Thoracic aorta (tissue), 2 donors: ENCODE measurements around the gene ENAH. TPM values are rescaled to one million over a fixed set of nuclear protein-coding genes. Genes with fewer than 3 reads are reported as not detected.

ENCODE experiments used
- ATAC-seq: fragments of 150-250 bp; one replicate; pipeline ENCODE4 v1.8.0; 2017; ENCODE audit warnings: low read depth; ENCODE audit not compliant: insufficient number of reproducible peaks, low FRiP score
- DNase-seq: peaks from one replicate; pipeline ENCODE4 v3.0.0-alpha.2; 2020; ENCODE audit warnings: low spot score
- H3K27ac ChIP-seq, 2 donors: fragments of 200-600 bp; sonication (generic); 1 replicate in 1 of 2; 2 replicates in 1 of 2; pipeline ENCODE4 v1.5.1; 2016; ENCODE audit warnings: mild to moderate bottlenecking in 2 of 2, moderate library complexity in 2 of 2
- H3K27me3 ChIP-seq: fragments of 200-600 bp; sonication (generic); replicated peaks from 2 replicates; pipeline ENCODE4 v1.6.0; 2016; ENCODE audit warnings: mild to moderate bottlenecking; ENCODE audit not compliant: insufficient read depth
- H3K36me3 ChIP-seq: fragments of 200-600 bp; sonication (generic); one replicate; pipeline ENCODE4 v1.5.1; 2016
- H3K4me1 ChIP-seq, 2 donors: fragments of 200-600 bp; sonication (generic); 1 replicate in 1 of 2; 2 replicates in 1 of 2; pipeline versions ENCODE4 v1.5.1 to v1.6.0; 2016; ENCODE audit warnings: low read depth in 2 of 2, mild to moderate bottlenecking in 1 of 2; ENCODE audit not compliant: control insufficient read depth in 1 of 2
- H3K4me3 ChIP-seq: fragments of 200-600 bp; sonication (generic); 2 replicates; pipeline ENCODE4 v1.5.1; 2016; ENCODE audit warnings: mild to moderate bottlenecking
- H3K9me3 ChIP-seq: fragments of 200-600 bp; sonication (generic); 2 replicates; pipeline ENCODE4 v1.5.1; 2016
- CTCF ChIP-seq: fragments of 200-600 bp; sonication (generic); IDR thresholded peaks from one replicate; pipeline ENCODE4 v1.5.1; 2019; ENCODE audit warnings: antibody characterized with exemption
- total RNA-seq, 2 donors: library from RNA; depleted of rRNA; stranded (reverse); fragments of >200 nt; gene quantifications; one replicate each; pipeline versions ENCODE4 v1.1.0 to v1.2.3, GENCODE V29; 2016

Gene ENAH
- total RNA-seq, 2 donors from 2014 or later, result 111 to 119 TPM

- Histone ChIP-seq H3K9me3 (no peaks in the 10 kb centered on the region), H3K27me3 (no peaks in the 10 kb centered on the region), H3K4me3 (no peak overlapping the region), H3K36me3 (no peaks in the 10 kb centered on the region), H3K27ac (no peak overlapping the region), H3K4me1 (peaks cover 36 to 48% of the 10 kb centered on the region in 2 donors)
- ATAC-seq, result no peak
- DNase-seq, result no peak
- no peak for TF ChIP-seq CTCF
These were observed 111.5 kb downstream of the ENAH start for GRCh38 chr1:225541383-225541782.

- H3K4me3 ChIP-seq, result no peak overlapping the region
- H3K36me3 ChIP-seq, result no peaks in the 10 kb centered on the region
- no peaks in the 10 kb centered on the region for H3K9me3 ChIP-seq
- H3K27ac ChIP-seq, result no peak overlapping the region
- ATAC-seq (no peak), DNase-seq (no peak)
- H3K4me1 ChIP-seq, result peaks cover 28 to 38% of the 10 kb centered on the region in 2 donors
- no peak for TF ChIP-seq CTCF
- H3K27me3 ChIP-seq, result no peaks in the 10 kb centered on the region
These were observed 113.3 kb downstream of the ENAH start for GRCh38 chr1:225539575-225539974.

- Histone ChIP-seq H3K36me3 (no peaks in the 10 kb centered on the region), H3K4me1 (peaks cover 27 to 34% of the 10 kb centered on the region in 2 donors), H3K9me3 (no peaks in the 10 kb centered on the region), H3K27me3 (no peaks in the 10 kb centered on the region), H3K27ac (no peak overlapping the region), H3K4me3 (no peak overlapping the region)
- no peak for ATAC-seq
- TF ChIP-seq CTCF, result no peak
- DNase-seq, result no peak
These were observed 113.9 kb downstream of the ENAH start for GRCh38 chr1:225539069-225539468.

GRCh38 chr1:225537554-225538251 is 115.2 kb downstream of the ENAH start:
- Histone ChIP-seq H3K27ac (no peak overlapping the region), H3K4me3 (no peak overlapping the region), H3K9me3 (no peaks in the 10 kb centered on the region), H3K27me3 (no peaks in the 10 kb centered on the region), H3K4me1 (peaks cover 13 to 25% of the 10 kb centered on the region in 2 donors), H3K36me3 (no peaks in the 10 kb centered on the region)
- ATAC-seq, result no peak
- no peak for TF ChIP-seq CTCF
- DNase-seq, result no peak

- DNase-seq (no peak), ATAC-seq (no peak)
These were observed 117.6 kb downstream of the ENAH start for GRCh38 chr1:225535280-225535679.

More at GRCh38 chr1:225535280-225535679, 117.6 kb downstream of the ENAH start:
- Histone ChIP-seq H3K27ac (no peak overlapping the region), H3K4me3 (no peak overlapping the region), H3K27me3 (no peaks in the 10 kb centered on the region), H3K36me3 (no peaks in the 10 kb centered on the region), H3K4me1 (peaks cover 10 to 16% of the 10 kb centered on the region in 2 donors), H3K9me3 (no peaks in the 10 kb centered on the region)
- TF ChIP-seq CTCF, result no peak
